ENCODE measurements around the gene TAB2.
A peak's percentile ranks its signal among the peaks of the same experiment; 100 is the strongest.

The TAB2 gene

GRCh38 chr6:149384464-149384863, 67.0 kb downstream of the TAB2 start:
- H3K4me1 Mint-ChIP-seq, result peaks cover 9% of the 10 kb centered on the region
- H3K4me3 Mint-ChIP-seq, result no peak overlapping the region
- H3K36me3 Mint-ChIP-seq, result peaks cover 31% of the 10 kb centered on the region
- peak overlapping the region; percentile 38 for H3K27ac Mint-ChIP-seq
- H3K9me3 Mint-ChIP-seq, result peaks cover 6% of the 10 kb centered on the region
- no peak for ATAC-seq (ENCODE audit: low read depth)
- no peaks in the 10 kb centered on the region for H3K27me3 Mint-ChIP-seq
- no peak for DNase-seq (ENCODE audit: low spot score in 2 of 2)

GRCh38 chr6:149385998-149386646, 68.6 kb downstream of the TAB2 start:
- Mint-ChIP-seq H3K36me3 (peaks cover 31% of the 10 kb centered on the region), H3K4me3 (no peak overlapping the region), H3K27me3 (no peaks in the 10 kb centered on the region), H3K9me3 (peaks cover 6% of the 10 kb centered on the region), H3K27ac (peak overlapping the region; percentile 39), H3K4me1 (peaks cover 12% of the 10 kb centered on the region)
- ATAC-seq (ENCODE audit: low read depth), result no peak
- DNase-seq (ENCODE audit: low spot score in 2 of 2), result no peak

DNA sequence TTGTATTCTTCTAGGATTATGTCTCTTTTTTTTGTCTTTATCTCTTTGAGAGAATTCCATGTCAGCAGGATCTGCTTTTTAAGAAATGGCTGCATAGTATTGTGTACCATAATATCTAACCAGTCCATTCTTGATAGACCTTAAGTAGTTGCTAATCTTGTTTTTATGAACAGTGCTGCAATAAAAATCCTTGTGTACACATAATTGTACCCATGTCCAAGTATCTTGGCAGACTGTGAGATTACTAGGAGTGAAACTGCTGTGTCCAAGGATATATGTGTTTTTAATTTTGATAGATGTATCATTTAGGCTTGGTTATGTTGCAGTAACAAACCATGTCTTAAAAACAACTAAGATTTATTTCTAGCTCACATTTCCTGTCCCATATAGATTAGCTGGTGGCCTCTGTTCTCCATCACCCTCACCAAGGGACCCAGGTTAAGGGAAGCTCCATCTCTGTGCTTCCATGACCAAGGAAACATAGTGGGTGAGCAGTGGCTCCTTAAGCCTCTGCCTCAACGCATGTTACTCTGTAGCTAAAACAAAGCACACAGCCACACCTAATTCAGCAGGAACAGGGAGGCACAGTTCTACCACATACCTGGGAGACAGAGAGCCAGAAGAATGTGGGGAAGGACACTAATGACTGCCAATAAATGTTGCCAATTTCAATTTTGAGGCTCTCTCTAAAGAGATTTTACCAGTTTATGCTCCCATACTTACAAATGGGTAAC, 70.4 kb downstream of the TAB2 start:
- DNase-seq (ENCODE audit: low spot score in 2 of 2) (no peak), ATAC-seq (ENCODE audit: low read depth) (no peak)
- Mint-ChIP-seq H3K4me1 (peaks cover 13% of the 10 kb centered on the region), H3K27ac (no peak overlapping the region), H3K27me3 (no peaks in the 10 kb centered on the region), H3K36me3 (peaks cover 30% of the 10 kb centered on the region), H3K4me3 (no peak overlapping the region), H3K9me3 (peaks cover 6% of the 10 kb centered on the region)

DNA sequence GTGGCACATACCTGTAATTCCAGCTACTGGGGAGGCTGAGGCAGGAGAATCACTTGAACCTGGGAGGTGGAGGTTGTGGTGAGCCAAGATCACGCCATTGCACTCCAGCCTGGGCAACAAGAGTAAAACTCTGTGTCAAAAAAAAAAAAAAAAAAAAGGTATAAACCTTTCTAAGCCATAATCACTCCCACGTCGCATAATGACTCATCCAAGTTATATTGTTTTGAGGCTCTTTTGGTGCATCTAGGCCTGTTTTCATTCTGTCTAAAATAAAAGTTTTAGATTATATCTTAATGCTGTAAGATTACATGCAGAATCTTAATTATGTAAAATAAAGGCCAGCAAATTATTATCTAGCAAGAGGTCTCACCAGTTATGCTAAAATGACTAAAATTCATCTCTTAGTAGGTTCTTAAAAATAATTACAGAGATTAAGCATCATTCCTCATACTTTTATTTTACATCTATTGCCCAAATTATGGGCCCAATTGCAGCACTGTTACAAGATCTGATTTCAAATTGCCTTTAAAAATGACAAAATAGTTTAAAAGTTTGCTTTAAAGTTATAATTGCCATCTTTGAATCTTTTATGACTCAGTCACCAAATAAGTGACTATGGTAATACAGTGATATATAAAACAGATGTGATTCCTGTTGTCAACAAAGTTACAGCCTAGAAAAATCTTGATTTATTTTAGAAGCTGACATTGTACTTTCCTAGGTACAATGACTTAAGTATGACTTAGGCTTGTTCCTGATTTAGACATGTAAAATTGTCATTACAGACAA, 72.2 kb downstream of the TAB2 start:
- no peak for ATAC-seq (ENCODE audit: low read depth)
- H3K36me3 Mint-ChIP-seq, result peaks cover 29% of the 10 kb centered on the region
- peaks cover 6% of the 10 kb centered on the region for H3K9me3 Mint-ChIP-seq
- H3K4me3 Mint-ChIP-seq, result no peak overlapping the region
- no peak overlapping the region for H3K27ac Mint-ChIP-seq
- no peak for DNase-seq (ENCODE audit: low spot score in 2 of 2)
- H3K4me1 Mint-ChIP-seq, result peaks cover 21% of the 10 kb centered on the region
- no peaks in the 10 kb centered on the region for H3K27me3 Mint-ChIP-seq

GRCh38 chr6:149392093-149392492, 74.6 kb downstream of the TAB2 start:
- peak overlapping the region; percentile 42 for H3K27ac Mint-ChIP-seq
- H3K4me3 Mint-ChIP-seq, result no peak overlapping the region

DNA sequence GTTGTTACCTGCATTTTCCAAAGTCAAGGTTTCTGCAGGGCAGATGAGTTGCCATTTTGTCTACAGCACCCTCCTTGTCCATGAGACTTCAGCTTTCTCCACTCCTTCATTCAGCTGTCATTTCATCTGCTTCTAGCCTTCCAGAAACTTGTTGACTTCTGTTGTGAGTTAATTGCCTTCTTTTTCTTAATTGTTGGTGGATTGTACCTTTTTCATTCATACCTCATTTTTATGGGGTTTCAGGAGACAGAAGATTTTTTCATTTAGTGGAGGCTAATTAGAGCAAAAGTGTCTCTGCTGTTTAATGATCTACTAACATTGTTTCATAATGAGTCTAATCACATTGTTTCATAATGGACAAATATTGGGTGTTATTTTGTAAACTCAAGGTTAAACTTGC, 75.0 kb downstream of the TAB2 start:
- H3K4me3 Mint-ChIP-seq, result no peak overlapping the region
- no peak overlapping the region for H3K27ac Mint-ChIP-seq
- H3K9me3 Mint-ChIP-seq, result no peaks in the 10 kb centered on the region
- DNase-seq (ENCODE audit: low spot score in 2 of 2), result no peak
- H3K4me1 Mint-ChIP-seq, result peaks cover 14% of the 10 kb centered on the region
- H3K36me3 Mint-ChIP-seq, result peaks cover 22% of the 10 kb centered on the region
- no peaks in the 10 kb centered on the region for H3K27me3 Mint-ChIP-seq
- no peak for ATAC-seq (ENCODE audit: low read depth)

More at GRCh38 chr6:149392093-149392492, 74.6 kb downstream of the TAB2 start:
- no peak for ATAC-seq (ENCODE audit: low read depth)
- peaks cover 23% of the 10 kb centered on the region for H3K36me3 Mint-ChIP-seq
- H3K9me3 Mint-ChIP-seq, result no peaks in the 10 kb centered on the region
- DNase-seq (ENCODE audit: low spot score in 2 of 2), result no peak
- H3K27me3 Mint-ChIP-seq, result no peaks in the 10 kb centered on the region
- peaks cover 14% of the 10 kb centered on the region for H3K4me1 Mint-ChIP-seq

- no peaks in the 10 kb centered on the region for H3K9me3 Mint-ChIP-seq
- no peak overlapping the region for H3K4me3 Mint-ChIP-seq
- peaks cover 22% of the 10 kb centered on the region for H3K36me3 Mint-ChIP-seq
- peak overlapping the region; percentile 52 for H3K27ac Mint-ChIP-seq
- ATAC-seq (ENCODE audit: low read depth) (no peak), DNase-seq (ENCODE audit: low spot score in 2 of 2) (no peak)
- no peaks in the 10 kb centered on the region for H3K27me3 Mint-ChIP-seq
- peaks cover 14% of the 10 kb centered on the region for H3K4me1 Mint-ChIP-seq
Observed at GRCh38 chr6:149393002-149393679, 75.6 kb downstream of the TAB2 start.

DNA sequence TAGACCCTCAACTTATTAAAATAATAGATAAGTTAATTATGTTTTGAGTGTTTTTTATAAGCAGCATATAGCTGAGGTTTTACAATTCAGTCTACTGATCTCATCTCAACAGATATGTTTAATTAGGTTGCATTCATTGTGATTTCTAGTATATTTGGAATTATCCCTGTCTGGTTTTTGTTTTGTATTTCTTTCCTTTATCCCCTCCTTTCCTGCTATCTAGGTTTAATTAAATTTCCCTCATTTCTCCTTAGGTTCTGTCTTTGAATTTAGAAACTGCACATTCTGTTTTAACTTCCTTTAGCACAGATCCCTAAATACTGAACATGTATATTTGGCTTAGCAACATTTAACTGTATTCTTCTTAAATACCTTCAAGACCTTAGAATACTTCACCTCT, 77.7 kb downstream of the TAB2 start:
- Mint-ChIP-seq H3K27me3 (no peaks in the 10 kb centered on the region), H3K4me1 (peaks cover 14% of the 10 kb centered on the region), H3K4me3 (no peak overlapping the region), H3K27ac (no peak overlapping the region), H3K36me3 (peaks cover 27% of the 10 kb centered on the region), H3K9me3 (no peaks in the 10 kb centered on the region)
- ATAC-seq (ENCODE audit: low read depth) (no peak), DNase-seq (ENCODE audit: low spot score in 2 of 2) (no peak)

DNA sequence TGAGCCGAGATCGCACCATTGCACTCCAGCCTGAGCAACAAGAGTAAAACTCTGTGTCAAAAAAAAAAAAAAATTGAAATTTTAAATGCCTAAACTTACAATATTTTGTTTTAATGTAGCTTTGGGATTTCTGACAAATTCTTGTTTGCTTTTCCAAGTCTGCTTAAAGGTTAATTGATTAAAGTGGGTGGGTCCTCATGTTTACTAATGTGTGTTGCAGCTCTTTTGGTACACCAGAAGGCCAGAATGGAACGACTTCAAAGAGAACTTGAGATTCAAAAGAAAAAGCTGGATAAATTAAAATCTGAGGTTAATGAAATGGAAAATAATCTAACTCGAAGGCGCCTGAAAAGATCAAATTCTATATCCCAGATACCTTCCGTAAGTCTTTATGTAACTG, 79.9 kb downstream of the TAB2 start:
- ATAC-seq (ENCODE audit: low read depth) (no peak), DNase-seq (ENCODE audit: low spot score in 2 of 2) (no peak)
- Mint-ChIP-seq H3K4me3 (no peak overlapping the region), H3K36me3 (peaks cover 32% of the 10 kb centered on the region), H3K9me3 (no peaks in the 10 kb centered on the region), H3K27ac (no peak overlapping the region), H3K4me1 (peaks cover 11% of the 10 kb centered on the region), H3K27me3 (no peaks in the 10 kb centered on the region)

- H3K9me3 Mint-ChIP-seq, result no peaks in the 10 kb centered on the region
- no peak for ATAC-seq (ENCODE audit: low read depth)
- no peak for DNase-seq (ENCODE audit: low spot score in 2 of 2)
- no peak within 1 kb of the TSS for H3K27ac Mint-ChIP-seq
- no peaks in the 10 kb centered on the region for H3K4me1 Mint-ChIP-seq
- peaks cover 38% of the 10 kb centered on the region for H3K36me3 Mint-ChIP-seq
- H3K27me3 Mint-ChIP-seq, result no peaks in the 10 kb centered on the region
- no peak within 1 kb of the TSS for H3K4me3 Mint-ChIP-seq
Observed at GRCh38 chr6:149400050-149400449, 82.5 kb downstream of the TAB2 start, which contains the start of gene SUMO4. Gene SUMO4, plus strand, starts transcription at chr6:149400262. Its CDS starts 130 bp downstream, at chr6:149400392.

- Mint-ChIP-seq H3K27ac (peak overlapping the region; percentile 62), H3K9me3 (no peaks in the 10 kb centered on the region), H3K4me1 (no peaks in the 10 kb centered on the region), H3K4me3 (no peak overlapping the region), H3K36me3 (peaks cover 40% of the 10 kb centered on the region), H3K27me3 (no peaks in the 10 kb centered on the region)
- no peak for ATAC-seq (ENCODE audit: low read depth)
- no peak for DNase-seq (ENCODE audit: low spot score in 2 of 2)
Observed at GRCh38 chr6:149403534-149403933, 86.0 kb downstream of the TAB2 start.

GRCh38 chr6:149405823-149406765, 88.6 kb downstream of the TAB2 start:
- H3K27me3 Mint-ChIP-seq, result no peaks in the 10 kb centered on the region
- H3K4me1 Mint-ChIP-seq, result no peaks in the 10 kb centered on the region
- ATAC-seq (ENCODE audit: low read depth) (no peak), DNase-seq (ENCODE audit: low spot score in 2 of 2) (no peak)
- no peaks in the 10 kb centered on the region for H3K9me3 Mint-ChIP-seq
- peaks cover 30% of the 10 kb centered on the region for H3K36me3 Mint-ChIP-seq
- H3K4me3 Mint-ChIP-seq, result no peak overlapping the region
- H3K27ac Mint-ChIP-seq, result peak overlapping the region; percentile 42

GRCh38 chr6:149409617-149410016, 92.1 kb downstream of the TAB2 start:
- ATAC-seq (ENCODE audit: low read depth), result no peak
- peaks cover 11% of the 10 kb centered on the region for H3K36me3 Mint-ChIP-seq

More at GRCh38 chr6:149409617-149410016, 92.1 kb downstream of the TAB2 start:
- H3K9me3 Mint-ChIP-seq, result no peaks in the 10 kb centered on the region
- H3K27me3 Mint-ChIP-seq, result no peaks in the 10 kb centered on the region
- H3K4me3 Mint-ChIP-seq, result no peak overlapping the region
- no peak for DNase-seq (ENCODE audit: low spot score in 2 of 2)
- H3K4me1 Mint-ChIP-seq, result no peaks in the 10 kb centered on the region
- peak overlapping the region; percentile 47 for H3K27ac Mint-ChIP-seq

All from memory B cell (primary cell).